ENCODE measurements around the gene RPL26.

Gene RPL26

GRCh38 chr17:8332128-8332527 lies 50.9 kb downstream of the RPL26 start:
- no peak overlapping the region for H3K4me3 ChIP-seq (ENCODE audit: low read depth, low read length)
- no peak for DNase-seq (ENCODE audit: low read depth)
- no peak for TF ChIP-seq CTCF (IDR thresholded peaks at IDR 0.05; ENCODE audit: low read depth, low read length, missing control alignments)
